Astrocyte of the cerebellum (primary cell): ENCODE results near the gene MYO10.
A peak's percentile ranks its signal among the peaks of the same experiment; 100 is the strongest.

ENCODE experiments used
- DNase-seq: peaks from one replicate; pipeline ENCODE4 v3.0.0-alpha.2; 2011; ENCODE audit warnings: low read depth
- H3K4me3 ChIP-seq: 2 replicates; pipeline ENCODE4 v1.5.1; 2011; ENCODE audit warnings: mild to moderate bottlenecking, low read depth, low read length, moderate library complexity
- CTCF ChIP-seq: IDR thresholded peaks from 2 replicates; pipeline ENCODE4 v1.5.1; 2012; ENCODE audit warnings: low read length, low read depth, moderate library complexity, mild to moderate bottlenecking; ENCODE audit errors: missing control alignments
- in situ Hi-C: cut with HindIII; loops from 2 replicates; pipeline ENCODE4 v1.10.0; 2017; ENCODE audit warnings: low sequenced_read_pairs

MYO10 gene

DNA sequence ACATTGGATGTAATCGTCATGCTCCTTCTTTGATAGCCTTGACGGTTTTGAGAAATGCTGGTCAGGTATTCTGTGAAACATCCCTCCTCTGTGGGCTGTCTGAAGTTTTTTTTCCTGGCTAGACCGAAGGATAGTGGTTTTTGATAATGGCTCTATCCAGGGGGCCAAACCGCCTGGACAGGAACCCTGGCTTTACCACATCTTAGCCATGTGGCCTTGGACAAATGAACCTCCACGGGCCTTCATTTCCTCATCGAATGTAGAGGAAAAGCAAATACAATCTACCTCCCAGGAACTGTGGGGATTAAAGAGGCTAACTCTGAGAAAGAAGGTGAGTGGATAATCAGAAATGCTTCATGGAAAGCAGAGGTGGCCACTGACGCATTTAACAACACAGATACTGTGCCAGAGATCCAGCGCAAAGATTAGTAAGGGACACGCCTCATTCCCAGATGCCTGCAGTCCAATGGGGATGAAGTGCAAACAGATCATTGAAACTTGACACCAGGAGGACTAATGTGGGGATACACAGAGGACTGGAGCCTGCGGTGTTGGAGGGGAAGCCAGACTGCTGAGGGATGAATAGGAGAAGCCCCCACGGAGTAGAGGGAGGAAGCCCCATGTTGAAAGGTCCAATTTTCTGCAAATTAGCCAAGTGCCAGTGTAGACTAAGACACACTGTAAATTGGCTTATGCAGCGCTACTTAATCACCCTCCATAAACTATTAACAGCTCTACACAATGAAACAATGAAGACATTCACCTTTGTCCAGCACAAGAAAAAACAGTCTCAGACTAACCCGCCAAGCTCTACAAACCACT is 41.6 kb downstream of the MYO10 start:
- TF ChIP-seq CTCF = no peak
- no peak overlapping the region for H3K4me3 ChIP-seq
- DNase-seq = peak; percentile 94
- in situ Hi-C loops = no loop called here

DNA sequence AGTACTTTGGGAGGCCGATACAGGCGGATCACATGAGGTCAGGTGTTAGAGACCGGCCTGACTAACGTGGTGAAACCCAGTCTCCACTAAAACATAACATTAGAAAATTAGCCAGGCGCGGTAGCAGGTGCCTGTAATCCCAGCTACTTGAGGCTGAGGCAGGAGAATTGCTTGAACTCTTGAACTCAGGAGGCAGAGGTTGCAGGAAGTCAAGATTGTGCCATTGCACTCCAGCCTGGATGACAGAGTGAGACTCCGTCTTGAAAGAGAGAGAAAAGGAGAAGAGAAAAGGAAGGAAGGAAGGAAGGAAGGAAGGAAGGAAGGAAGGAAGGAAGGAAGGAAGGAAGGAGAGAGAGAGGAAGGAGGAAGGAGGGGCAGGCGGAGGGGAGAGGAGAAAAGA is 45.1 kb downstream of the MYO10 start:
- no peak for TF ChIP-seq CTCF
- no peak for DNase-seq
- no peak overlapping the region for H3K4me3 ChIP-seq
- in situ Hi-C loops = no loop called here

- in situ Hi-C loops = no loop called here
- H3K4me3 ChIP-seq = no peak overlapping the region
- no peak for TF ChIP-seq CTCF
- DNase-seq = no peak
Measured at GRCh38 chr5:16889972-16890519, 46.0 kb downstream of the MYO10 start.

GRCh38 chr5:16889203-16889971 is 46.7 kb downstream of the MYO10 start:
- no peak overlapping the region for H3K4me3 ChIP-seq
- in situ Hi-C loops = no loop called here
- DNase-seq = no peak

GRCh38 chr5:16888694-16889124 is 47.4 kb downstream of the MYO10 start:
- no peak for TF ChIP-seq CTCF
- no peak overlapping the region for H3K4me3 ChIP-seq
- in situ Hi-C loops = no loop called here
- DNase-seq = no peak

More at GRCh38 chr5:16889203-16889971, 46.7 kb downstream of the MYO10 start:
- no peak for TF ChIP-seq CTCF

DNA sequence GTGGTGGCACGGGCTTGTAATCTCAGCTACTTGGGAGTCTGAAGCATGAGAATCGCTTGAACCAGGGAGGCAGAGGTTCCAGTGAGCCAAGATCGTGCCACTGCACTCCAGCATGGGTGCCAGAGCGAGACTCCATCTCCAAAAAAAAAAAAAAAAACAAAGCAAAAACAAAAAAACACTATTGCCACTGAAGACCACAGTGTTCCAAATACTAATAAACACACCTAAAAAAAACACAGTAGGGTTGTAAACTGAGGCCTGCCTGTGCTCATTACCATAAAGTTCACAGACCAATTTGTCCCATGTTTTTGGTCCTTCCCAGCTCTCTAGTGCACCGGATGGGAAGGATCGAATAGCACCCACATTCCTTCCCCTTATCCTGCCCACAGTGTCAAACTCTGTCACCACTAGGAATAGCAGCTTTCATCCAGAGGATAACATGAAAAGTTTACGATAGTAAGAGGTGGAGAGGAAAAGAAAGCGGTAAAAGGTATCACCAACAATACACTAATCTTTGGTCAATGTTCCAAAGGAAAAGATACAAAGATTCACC is 49.2 kb downstream of the MYO10 start:
- TF ChIP-seq CTCF = no peak
- DNase-seq = no peak
- no peak overlapping the region for H3K4me3 ChIP-seq
- in situ Hi-C loops = no loop called here
